ENCODE results near the gene DNM2.

- peak; percentile 37; the same call in 1 of the 2 replicates for TF ChIP-seq TAF1 (IDR thresholded peaks at IDR 0.05; ENCODE audit: borderline replicate concordance, insufficient read depth, low read length)
- no peak for TF ChIP-seq REST (IDR thresholded peaks at IDR 0.05; ENCODE audit: insufficient read depth in 1 of 2, low read depth in 2 of 2, low read length in 2 of 2)
- TF ChIP-seq SIN3A (IDR thresholded peaks at IDR 0.05; ENCODE audit: borderline replicate concordance, insufficient read depth, low read length): peak; percentile 15; the same call in 1 of the 2 replicates
- TF ChIP-seq POLR2AphosphoS5 (IDR thresholded peaks at IDR 0.05; ENCODE audit: low read depth, low read length): no peak
- peak; percentile 60 for TF ChIP-seq FOXP2 (optimal IDR thresholded peaks at IDR 0.05; ENCODE audit: borderline replicate concordance, extremely low read depth, extremely low read length, insufficient read depth)
These were observed 95.1 kb downstream of the DNM2 start for GRCh38 chr19:10812902-10813404.
